Transverse colon (tissue), 4 donors: ENCODE data around the gene TCHP.

Experiments
- POLR2AphosphoS5 ChIP-seq, 3 donors: sonication (generic); formaldehyde crosslinking; IDR thresholded peaks; one replicate each; pipeline ENCODE4 v1.6.1; 2016; ENCODE audit warnings: antibody characterized with exemption in 3 of 3
- TF ChIP-seq, protein P1 (sequence below), 5 experiments: fragments of 200-600 bp in 3 of 5; fragments of 450-650 bp in 2 of 5; sonication (generic) in 3 of 5; IDR thresholded peaks; 1 replicate in 2 of 5; 2 replicates in 3 of 5; pipeline ENCODE4 v1.5.1; 2016 to 2017; ENCODE audit warnings: antibody characterized with exemption in 5 of 5, inconsistent platforms in 3 of 5, mild to moderate bottlenecking in 2 of 5, moderate library complexity in 1 of 5

DNA sequence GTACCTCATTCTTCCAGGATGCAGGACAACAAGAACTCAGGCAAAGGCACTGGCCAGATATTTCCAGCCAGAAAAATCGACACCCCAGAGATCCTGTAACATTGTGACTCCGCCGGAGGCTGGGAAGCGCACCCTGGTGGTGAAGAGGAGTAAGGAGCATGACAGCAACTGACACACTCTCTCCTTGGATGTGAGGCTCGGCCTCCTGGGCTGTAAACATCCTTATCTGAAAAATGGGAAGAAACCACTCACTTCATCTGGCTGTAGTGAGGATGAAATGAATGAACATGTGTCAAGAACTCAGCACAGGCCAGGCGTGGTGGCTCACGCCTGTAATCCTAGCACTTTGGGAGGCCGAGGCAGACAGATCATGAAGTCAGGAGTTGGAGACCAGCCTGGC, 27.5 kb downstream of the TCHP start:
- TF ChIP-seq, protein P1, sequence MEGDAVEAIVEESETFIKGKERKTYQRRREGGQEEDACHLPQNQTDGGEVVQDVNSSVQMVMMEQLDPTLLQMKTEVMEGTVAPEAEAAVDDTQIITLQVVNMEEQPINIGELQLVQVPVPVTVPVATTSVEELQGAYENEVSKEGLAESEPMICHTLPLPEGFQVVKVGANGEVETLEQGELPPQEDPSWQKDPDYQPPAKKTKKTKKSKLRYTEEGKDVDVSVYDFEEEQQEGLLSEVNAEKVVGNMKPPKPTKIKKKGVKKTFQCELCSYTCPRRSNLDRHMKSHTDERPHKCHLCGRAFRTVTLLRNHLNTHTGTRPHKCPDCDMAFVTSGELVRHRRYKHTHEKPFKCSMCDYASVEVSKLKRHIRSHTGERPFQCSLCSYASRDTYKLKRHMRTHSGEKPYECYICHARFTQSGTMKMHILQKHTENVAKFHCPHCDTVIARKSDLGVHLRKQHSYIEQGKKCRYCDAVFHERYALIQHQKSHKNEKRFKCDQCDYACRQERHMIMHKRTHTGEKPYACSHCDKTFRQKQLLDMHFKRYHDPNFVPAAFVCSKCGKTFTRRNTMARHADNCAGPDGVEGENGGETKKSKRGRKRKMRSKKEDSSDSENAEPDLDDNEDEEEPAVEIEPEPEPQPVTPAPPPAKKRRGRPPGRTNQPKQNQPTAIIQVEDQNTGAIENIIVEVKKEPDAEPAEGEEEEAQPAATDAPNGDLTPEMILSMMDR (IDR thresholded peaks at IDR 0.05), result peak; percentile 46 to 66 (median 63)
- no peak for TF ChIP-seq POLR2AphosphoS5 (IDR thresholded peaks at IDR 0.05)
